Tibial nerve (tissue), 4 donors: ENCODE measurements around the gene BCAS3. TPM values are rescaled to one million over a fixed set of nuclear protein-coding genes. Genes with fewer than 3 reads are reported as not detected.
A peak's percentile ranks its signal among the peaks of the same experiment; 100 is the strongest.
"Not testable (repeated sequence)": the region's sequence is repeated elsewhere in the genome, so short reads cannot be mapped to it uniquely, and the experiment has no call there.

ENCODE experiments used
- DNase-seq, 2 donors: peaks; one replicate each; pipeline ENCODE4 v3.0.0-alpha.2; 2019; ENCODE audit warnings: low spot score in 2 of 2
- H3K27ac ChIP-seq, 4 donors: fragments of 200-600 bp; sonication (generic) in 3 of 4; one replicate each; pipeline ENCODE4 v1.5.1; 2017 to 2019; ENCODE audit warnings: mild to moderate bottlenecking in 1 of 4
- H3K27me3 ChIP-seq, 2 donors: fragments of 200-600 bp; sonication (generic) in 1 of 2; one replicate each; pipeline versions ENCODE4 v1.5.1 to v1.6.0; 2017 to 2019
- H3K36me3 ChIP-seq, 3 donors: fragments of 200-600 bp; sonication (generic); one replicate each; pipeline ENCODE4 v1.5.1; 2018 to 2019
- H3K4me1 ChIP-seq, 4 donors: fragments of 200-600 bp; sonication (generic) in 3 of 4; one replicate each; pipeline ENCODE4 v1.5.1; 2017 to 2019
- H3K4me3 ChIP-seq, 4 donors: fragments of 200-600 bp; sonication (generic) in 3 of 4; one replicate each; pipeline ENCODE4 v1.5.1; 2017 to 2019; ENCODE audit warnings: mild to moderate bottlenecking in 1 of 4, moderate library complexity in 1 of 4
- H3K9me3 ChIP-seq, 4 donors: fragments of 200-600 bp; sonication (generic) in 3 of 4; one replicate each; pipeline ENCODE4 v1.5.1; 2017 to 2019
- CTCF ChIP-seq, 5 experiments: fragments of 200-600 bp in 3 of 5; fragments of 450-650 bp in 2 of 5; sonication (generic) in 3 of 5; IDR thresholded peaks; one replicate each; pipeline ENCODE4 v1.5.1; 2016 to 2019; ENCODE audit warnings: antibody characterized with exemption in 5 of 5, mild to moderate bottlenecking in 3 of 5, moderate library complexity in 2 of 5
- EP300 ChIP-seq, 2 donors: sonication (generic); formaldehyde crosslinking; IDR thresholded peaks; one replicate each; pipeline ENCODE4 v1.6.1; 2017; ENCODE audit warnings: antibody characterized with exemption in 2 of 2, mild to moderate bottlenecking in 1 of 2
- POLR2A ChIP-seq, 2 donors: fragments of 450-650 bp; IDR thresholded peaks; one replicate each; pipeline ENCODE4 v1.6.1; 2017; ENCODE audit warnings: antibody characterized with exemption in 2 of 2, mild to moderate bottlenecking in 2 of 2, moderate library complexity in 2 of 2
- WGBS, 2 donors: methylation state at CpG; one replicate each; pipeline ENCODE4 v1.1.5; 2018; 5-methylcytosine and 5-hydroxymethylcytosine counted together
- total RNA-seq, 4 donors: library from RNA; depleted of rRNA; stranded (reverse); fragments of >200 nt; gene quantifications; one replicate each; pipeline ENCODE4 v1.1.0, GENCODE V29; 2016

BCAS3 gene
- total RNA-seq, 4 donors from 2014 or later: 26.4 to 48.1 (median 44.8) TPM

- WGBS, 2 donors: 88 to 93% methylated on average over 5 of the region's 5 CpGs
- Histone ChIP-seq H3K27ac (no peak overlapping the region), H3K4me3 (no peak overlapping the region), H3K4me1 (no peaks in the 10 kb centered on the region), H3K36me3 (peaks cover 0 to 36% (median 0%) of the 10 kb centered on the region in 3 donors), H3K27me3 (no peaks in the 10 kb centered on the region), H3K9me3 (no peaks in the 10 kb centered on the region)
- TF ChIP-seq CTCF (IDR thresholded peaks at IDR 0.05) (no peak), POLR2A (IDR thresholded peaks at IDR 0.05) (no peak), EP300 (IDR thresholded peaks at IDR 0.05) (no peak)
- DNase-seq: no peak
Observed at GRCh38 chr17:60665602-60666001, 12.0 kb upstream of the BCAS3 start.

- H3K9me3 ChIP-seq, H3K4me1 ChIP-seq, DNase-seq, H3K4me3 ChIP-seq, H3K27ac ChIP-seq, H3K27me3 ChIP-seq: not testable (repeated sequence)
- H3K36me3 ChIP-seq: peaks cover 0 to 26% (median 0%) of the 10 kb centered on the region in 3 donors
- WGBS, 2 donors: 83 to 84% methylated on average over 7 of the region's 7 CpGs
Observed at GRCh38 chr17:60668741-60669140, 8.9 kb upstream of the BCAS3 start.

GRCh38 chr17:60671482-60671881 is 6.2 kb upstream of the BCAS3 start:
- peaks cover 0 to 2% (median 1%) of the 10 kb centered on the region in 4 donors for H3K4me1 ChIP-seq
- H3K4me3 ChIP-seq: no peak overlapping the region
- H3K27me3 ChIP-seq: no peaks in the 10 kb centered on the region
- WGBS, 2 donors: 32 to 45% methylated on average over 2 of the region's 2 CpGs
- DNase-seq: no peak
- TF ChIP-seq CTCF (IDR thresholded peaks at IDR 0.05): no peak
- TF ChIP-seq EP300 (IDR thresholded peaks at IDR 0.05): no peak
- no peak for TF ChIP-seq POLR2A (IDR thresholded peaks at IDR 0.05)
- H3K36me3 ChIP-seq: peaks cover 0 to 5% (median 0%) of the 10 kb centered on the region in 3 donors
- no peaks in the 10 kb centered on the region for H3K9me3 ChIP-seq
- no peak overlapping the region for H3K27ac ChIP-seq

GRCh38 chr17:60674637-60675036 is 3.0 kb upstream of the BCAS3 start:
- not testable (repeated sequence) for H3K27ac ChIP-seq, H3K4me3 ChIP-seq, DNase-seq, H3K9me3 ChIP-seq, H3K27me3 ChIP-seq, H3K36me3 ChIP-seq
- peaks cover 0 to 15% (median 5%) of the 10 kb centered on the region in 4 donors for H3K4me1 ChIP-seq
- 87 to 90% methylated on average over 7 of the region's 7 CpGs for WGBS, 2 donors

- WGBS, 2 donors: 93 to 95% methylated on average over 6 of the region's 6 CpGs
Observed at GRCh38 chr17:60675997-60676396, 1.7 kb upstream of the BCAS3 start.

GRCh38 chr17:60676758-60677307 is 818 bp upstream of the BCAS3 start:
- Histone ChIP-seq H3K27ac (peak overlapping the region; percentile 63 to 90 (median 83)), H3K4me3 (peak overlapping the region; percentile 70 to 82 (median 73)), H3K36me3 (peaks cover 0 to 15% (median 0%) of the 10 kb centered on the region in 3 donors), H3K4me1 (peaks cover 0 to 15% (median 5%) of the 10 kb centered on the region in 4 donors), H3K27me3 (no peaks in the 10 kb centered on the region), H3K9me3 (no peaks in the 10 kb centered on the region)
- 28 to 34% methylated on average over 17 of the region's 17 CpGs for WGBS, 2 donors
- TF ChIP-seq CTCF (IDR thresholded peaks at IDR 0.05) (no peak), POLR2A (IDR thresholded peaks at IDR 0.05) (peak in 1 of 2 donors; percentile 49), EP300 (IDR thresholded peaks at IDR 0.05) (peak in 1 of 2 donors; percentile 90)
- DNase-seq: no peak

More at GRCh38 chr17:60675997-60676396, 1.7 kb upstream of the BCAS3 start:
- no peaks in the 10 kb centered on the region for H3K9me3 ChIP-seq
- no peaks in the 10 kb centered on the region for H3K27me3 ChIP-seq
- TF ChIP-seq POLR2A (IDR thresholded peaks at IDR 0.05): no peak
- no peak for TF ChIP-seq EP300 (IDR thresholded peaks at IDR 0.05)
- TF ChIP-seq CTCF (IDR thresholded peaks at IDR 0.05): no peak
- no peak overlapping the region for H3K4me3 ChIP-seq
- DNase-seq: no peak
- peaks cover 0 to 15% (median 5%) of the 10 kb centered on the region in 4 donors for H3K4me1 ChIP-seq
- peaks cover 0 to 7% (median 0%) of the 10 kb centered on the region in 3 donors for H3K36me3 ChIP-seq
- no peak overlapping the region for H3K27ac ChIP-seq
